OCI-LY7 (cell line): ENCODE data around the gene PAX3. TPM values are rescaled to one million over a fixed set of nuclear protein-coding genes. Genes with fewer than 3 reads are reported as not detected.

Experiments used
- BruUV-seq: library from RNA; stranded (reverse); fragments of 400-500 nt; replicated peaks from 2 replicates; lab custom pipeline; 2021; lab: Mats Ljungman, UMichigan
- CTCF ChIA-PET: fragments of 300-600 bp; sonication (Branson Sonifier 250); formaldehyde crosslinking; loops from one replicate; lab custom pipeline; 2022; ENCODE audit warnings: antibody characterized with exemption; ENCODE audit not compliant: unreplicated experiment; lab: Charles Lee
- POLR2A ChIA-PET: fragments of 300-600 bp; sonication (Branson Sonifier 250); formaldehyde crosslinking; loops from one replicate; lab custom pipeline; 2022; ENCODE audit warnings: antibody characterized with exemption; lab: Charles Lee
- DNase-seq: peaks from one replicate; pipeline ENCODE4 v3.0.0-alpha.2; 2015; ENCODE audit warnings: low spot score
- H2AFZ ChIP-seq: fragments of 200-600 bp; sonication (generic), shearing (Covaris generic); 2 replicates; pipeline ENCODE4 v1.6.1; 2014; ENCODE audit warnings: mild to moderate bottlenecking, antibody characterized with exemption, low read length, moderate library complexity
- H3K27ac ChIP-seq: fragments of 200-600 bp; sonication (generic); 2 replicates; pipeline ENCODE4 v1.5.1; 2014; ENCODE audit warnings: mixed run types, low read depth, mild to moderate bottlenecking, moderate library complexity, low read length, inconsistent platforms; ENCODE audit not compliant: poor library complexity, severe bottlenecking
- H3K36me3 ChIP-seq: fragments of 200-600 bp; sonication (generic); 2 replicates; pipeline ENCODE4 v1.6.1; 2014; ENCODE audit warnings: mild to moderate bottlenecking, antibody characterized with exemption, low read length, moderate library complexity, mixed read lengths; ENCODE audit not compliant: insufficient read depth
- H3K4me1 ChIP-seq: fragments of 200-600 bp; sonication (generic); 2 replicates; pipeline ENCODE4 v1.5.1; 2014; ENCODE audit warnings: mild to moderate bottlenecking, low read length; ENCODE audit not compliant: insufficient read depth, poor library complexity, severe bottlenecking
- H3K4me2 ChIP-seq: fragments of 200-600 bp; sonication (generic); 2 replicates; pipeline ENCODE4 v1.6.1; 2014; ENCODE audit warnings: mild to moderate bottlenecking, low read length
- H3K4me3 ChIP-seq: fragments of 200-600 bp; sonication (generic); 2 replicates; pipeline ENCODE4 v1.5.1; 2014; ENCODE audit warnings: mild to moderate bottlenecking, low read depth, low read length; ENCODE audit not compliant: poor library complexity, severe bottlenecking
- H3K79me2 ChIP-seq: fragments of 200-600 bp; sonication (generic); 2 replicates; pipeline ENCODE4 v1.6.1; 2016; ENCODE audit warnings: low read depth, mild to moderate bottlenecking, low read length, moderate library complexity, mixed read lengths; ENCODE audit not compliant: insufficient read depth
- H3K9me2 ChIP-seq: fragments of 200-600 bp; sonication (generic); 2 replicates; pipeline ENCODE4 v1.6.1; 2016; ENCODE audit warnings: mild to moderate bottlenecking, low read length, mixed read lengths; ENCODE audit not compliant: insufficient read depth
- H3K9me3 ChIP-seq: fragments of 200-600 bp; sonication (generic); 2 replicates; pipeline ENCODE4 v1.6.1; 2014; ENCODE audit warnings: mild to moderate bottlenecking, mixed run types, low read length, mixed read lengths
- H4K20me1 ChIP-seq: fragments of 200-600 bp; sonication (generic); 2 replicates; pipeline ENCODE4 v1.6.1; 2014; ENCODE audit warnings: mild to moderate bottlenecking, antibody characterized with exemption, low read length, moderate library complexity, mixed read lengths; ENCODE audit not compliant: insufficient read depth
- EZH2phosphoT487 ChIP-seq: fragments of 200-600 bp; sonication (generic); IDR thresholded peaks from 2 replicates; pipeline ENCODE4 v1.6.1; 2018; ENCODE audit warnings: low read depth, borderline replicate concordance, mild to moderate bottlenecking, mixed run types, antibody characterized with exemption, low read length, moderate library complexity, mixed read lengths
- intact Hi-C: fragments of 100-400 bp; cut with micrococcal nuclease; formaldehyde crosslinking; loops from one replicate; pipeline ENCODE4 v1.10.0; 2022; ENCODE audit not compliant: unreplicated experiment
- total RNA-seq, 2 experiments: library from RNA; depleted of rRNA in 1 of 2; stranded (reverse); fragments of >200 nt in 1 of 2; shearing (Covaris generic) in 1 of 2; gene quantifications; 2 replicates each; pipeline ENCODE4 v1.2.3, GENCODE V29; 2014 to 2022
- TF ChIP-seq, protein P1 (sequence below): fragments of 200-600 bp; sonication (generic); conservative IDR thresholded peaks from 2 replicates; pipeline ENCODE4 v1.5.1; 2014; ENCODE audit warnings: mild to moderate bottlenecking, antibody characterized with exemption, low read length, moderate library complexity, mixed read lengths

The PAX3 gene
- total RNA-seq, 2 experiments from 2014 or later: not detected

DNA sequence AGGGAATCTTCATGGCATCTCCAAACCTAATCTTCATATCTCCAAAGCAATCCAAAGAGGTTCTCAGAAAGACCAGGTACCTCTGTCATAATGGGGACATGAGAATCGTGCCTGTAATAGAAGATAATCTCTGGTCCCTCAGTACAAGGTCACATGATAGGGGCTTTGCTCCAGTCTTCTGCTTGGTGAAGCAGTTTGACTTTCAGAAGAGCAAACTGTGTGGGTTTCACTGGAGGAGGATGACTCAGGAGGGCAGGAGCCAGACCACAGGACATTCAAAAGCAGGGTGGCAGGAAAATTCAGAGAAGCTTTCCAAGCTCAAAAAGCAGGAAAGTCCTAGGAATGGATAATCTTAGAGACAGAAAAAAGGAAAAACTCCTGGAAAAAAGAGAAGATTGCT, 10.6 kb upstream of the PAX3 start:
- Histone ChIP-seq H3K79me2 (no peaks in the 10 kb centered on the region), H3K4me2 (no peak overlapping the region), H2AFZ (no peak overlapping the region), H3K9me3 (no peaks in the 10 kb centered on the region), H3K9me2 (no peaks in the 10 kb centered on the region), H3K4me1 (no peaks in the 10 kb centered on the region), H3K27ac (no peak overlapping the region), H3K36me3 (no peaks in the 10 kb centered on the region), H4K20me1 (no peaks in the 10 kb centered on the region), H3K4me3 (no peak overlapping the region)
- BruUV-seq: no TSS peak
- ChIA-PET POLR2A (interaction anchor here (0.6 kb wide), 1 partner anchor 294 kb away, joined by 3 read pairs; no protein-coding TSS in a partner anchor), CTCF (interaction anchor here (0.6 kb wide), 1 partner anchor 662 kb away, joined by 3 read pairs; no protein-coding TSS in a partner anchor)
- TF ChIP-seq EZH2phosphoT487: no peak
- TF ChIP-seq, protein P1, sequence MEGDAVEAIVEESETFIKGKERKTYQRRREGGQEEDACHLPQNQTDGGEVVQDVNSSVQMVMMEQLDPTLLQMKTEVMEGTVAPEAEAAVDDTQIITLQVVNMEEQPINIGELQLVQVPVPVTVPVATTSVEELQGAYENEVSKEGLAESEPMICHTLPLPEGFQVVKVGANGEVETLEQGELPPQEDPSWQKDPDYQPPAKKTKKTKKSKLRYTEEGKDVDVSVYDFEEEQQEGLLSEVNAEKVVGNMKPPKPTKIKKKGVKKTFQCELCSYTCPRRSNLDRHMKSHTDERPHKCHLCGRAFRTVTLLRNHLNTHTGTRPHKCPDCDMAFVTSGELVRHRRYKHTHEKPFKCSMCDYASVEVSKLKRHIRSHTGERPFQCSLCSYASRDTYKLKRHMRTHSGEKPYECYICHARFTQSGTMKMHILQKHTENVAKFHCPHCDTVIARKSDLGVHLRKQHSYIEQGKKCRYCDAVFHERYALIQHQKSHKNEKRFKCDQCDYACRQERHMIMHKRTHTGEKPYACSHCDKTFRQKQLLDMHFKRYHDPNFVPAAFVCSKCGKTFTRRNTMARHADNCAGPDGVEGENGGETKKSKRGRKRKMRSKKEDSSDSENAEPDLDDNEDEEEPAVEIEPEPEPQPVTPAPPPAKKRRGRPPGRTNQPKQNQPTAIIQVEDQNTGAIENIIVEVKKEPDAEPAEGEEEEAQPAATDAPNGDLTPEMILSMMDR: no peak
- DNase-seq: no peak
- intact Hi-C loops: no loop called here

DNA sequence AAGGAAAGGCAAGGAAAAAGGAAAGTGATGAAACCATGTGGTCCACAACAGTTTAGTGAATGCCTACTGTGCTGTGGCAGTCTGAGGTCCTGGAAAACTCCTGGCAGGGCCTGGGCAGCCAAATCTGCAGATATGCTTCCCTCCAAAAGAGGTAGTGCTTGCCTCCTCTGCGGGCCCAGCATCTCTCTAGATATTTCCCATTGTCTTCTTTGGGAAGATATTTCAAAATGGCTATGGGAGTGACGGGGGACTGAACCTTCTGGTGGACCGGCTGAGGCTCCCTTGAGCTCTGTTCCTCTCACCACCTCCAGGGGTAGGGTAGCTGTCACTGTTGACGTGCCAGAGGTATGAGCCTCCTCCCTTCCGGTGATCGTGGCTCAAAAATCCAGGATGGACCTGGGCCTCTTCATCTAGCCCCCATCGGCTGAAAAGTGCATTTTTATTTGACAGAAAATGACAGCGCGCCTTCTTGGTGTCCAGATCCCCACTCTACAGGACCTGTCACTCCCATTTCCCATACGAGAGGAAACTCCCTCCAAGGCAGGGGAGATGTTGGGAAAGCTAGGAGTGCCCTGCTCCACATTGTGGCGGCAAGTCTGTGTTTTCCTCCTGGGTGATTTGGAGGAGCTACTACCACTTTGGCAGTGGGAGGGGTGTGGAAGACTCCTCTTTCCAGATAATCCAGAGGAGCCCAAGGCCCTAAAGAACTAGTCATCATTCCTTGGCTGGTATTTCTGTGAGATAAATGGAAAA, 9.4 kb upstream of the PAX3 start:
- Histone ChIP-seq H3K4me2 (no peak overlapping the region), H3K4me3 (no peak overlapping the region), H3K4me1 (no peaks in the 10 kb centered on the region), H3K36me3 (no peaks in the 10 kb centered on the region), H4K20me1 (no peaks in the 10 kb centered on the region), H2AFZ (no peak overlapping the region), H3K27ac (no peak overlapping the region), H3K9me2 (no peaks in the 10 kb centered on the region), H3K79me2 (no peaks in the 10 kb centered on the region), H3K9me3 (no peaks in the 10 kb centered on the region)
- intact Hi-C loops: no loop called here
- BruUV-seq: no TSS peak
- ChIA-PET POLR2A (no interaction called here), CTCF (no interaction called here)
- DNase-seq: no peak
- no peak for TF ChIP-seq EZH2phosphoT487
- TF ChIP-seq, protein P1: no peak

DNA sequence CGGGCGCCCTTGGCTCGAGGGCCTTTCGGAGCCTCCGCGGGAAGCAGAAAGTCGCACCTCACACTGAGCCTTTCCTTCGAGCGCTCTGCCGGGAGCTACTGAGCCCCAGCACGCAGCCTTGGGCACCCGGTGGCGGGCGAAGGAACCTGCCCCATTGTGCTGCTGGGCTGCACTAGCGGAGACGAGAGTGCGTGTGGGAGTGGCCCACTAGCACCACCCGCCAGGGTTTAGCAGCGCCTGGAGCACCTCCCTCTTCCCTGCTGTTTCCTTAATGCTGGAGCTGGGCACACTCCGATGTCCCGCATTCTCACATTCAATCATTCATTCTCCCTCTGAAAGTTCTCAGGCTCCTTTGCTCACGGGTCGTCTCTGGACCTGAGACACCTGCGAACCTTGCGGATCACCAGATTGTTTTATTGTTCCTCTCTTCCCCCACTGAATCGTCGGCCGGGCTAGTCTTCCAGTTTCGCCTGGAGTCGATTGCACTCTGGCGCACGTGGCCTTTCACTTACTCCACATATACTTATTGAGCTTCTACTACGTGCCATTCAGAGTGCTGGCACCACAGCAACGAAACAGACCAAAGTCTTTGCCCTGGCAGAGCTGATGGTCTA, 8.5 kb upstream of the PAX3 start:
- no peak for TF ChIP-seq EZH2phosphoT487
- TF ChIP-seq, protein P1: no peak
- Histone ChIP-seq H3K4me1 (no peaks in the 10 kb centered on the region), H3K79me2 (no peaks in the 10 kb centered on the region), H3K9me3 (no peaks in the 10 kb centered on the region), H3K4me3 (no peak overlapping the region), H3K9me2 (no peaks in the 10 kb centered on the region), H3K4me2 (no peak overlapping the region), H4K20me1 (no peaks in the 10 kb centered on the region), H2AFZ (no peak overlapping the region), H3K27ac (no peak overlapping the region), H3K36me3 (no peaks in the 10 kb centered on the region)
- intact Hi-C loops: no loop called here
- no peak for DNase-seq
- BruUV-seq: no TSS peak
- ChIA-PET POLR2A (no interaction called here), CTCF (no interaction called here)
